Neural progenitor cell (in vitro differentiated cells): ENCODE data around the gene IL6ST. TPM values are rescaled to one million over a fixed set of nuclear protein-coding genes. Genes with fewer than 3 reads are reported as not detected.
"Not testable (repeated sequence)": the region's sequence is repeated elsewhere in the genome, so short reads cannot be mapped to it uniquely, and the experiment has no call there.

ENCODE experiments used
- DNase-seq: peaks from one replicate; pipeline ENCODE4 v3.0.0-alpha.2; 2016; ENCODE audit warnings: low spot score
- H2AFZ ChIP-seq: fragments of 200-600 bp; sonication (generic); replicated peaks from 2 replicates; pipeline ENCODE4 v1.6.1; 2016; ENCODE audit warnings: antibody characterized with exemption
- H3F3A ChIP-seq: fragments of 200-600 bp; sonication (generic); 2 replicates; pipeline ENCODE4 v1.6.1; 2016; ENCODE audit warnings: antibody characterized with exemption, low read depth
- H3K27ac ChIP-seq: fragments of 200-600 bp; sonication (generic); 2 replicates; pipeline ENCODE4 v1.5.1; 2016; ENCODE audit warnings: mild to moderate bottlenecking
- H3K27me3 ChIP-seq: fragments of 200-600 bp; sonication (generic); 2 replicates; pipeline ENCODE4 v1.6.1; 2016; ENCODE audit warnings: mild to moderate bottlenecking, moderate library complexity
- H3K36me3 ChIP-seq: fragments of 200-600 bp; sonication (generic); 2 replicates; pipeline ENCODE4 v1.5.1; 2016
- H3K4me1 ChIP-seq: fragments of 200-600 bp; sonication (generic); 2 replicates; pipeline ENCODE4 v1.6.1; 2016; ENCODE audit warnings: mixed run types
- H3K4me2 ChIP-seq: fragments of 200-600 bp; sonication (generic); 2 replicates; pipeline ENCODE4 v1.6.1; 2016
- H3K4me3 ChIP-seq: fragments of 200-600 bp; sonication (generic); 2 replicates; pipeline ENCODE4 v1.5.1; 2016
- H3K79me2 ChIP-seq: fragments of 200-600 bp; sonication (generic); 2 replicates; pipeline ENCODE4 v1.6.1; 2016; ENCODE audit warnings: low read depth
- H3K9ac ChIP-seq: fragments of 200-600 bp; sonication (generic); 2 replicates; pipeline ENCODE4 v1.6.1; 2016
- H3K9me3 ChIP-seq: fragments of 200-600 bp; sonication (generic); 2 replicates; pipeline ENCODE4 v1.5.1; 2016; ENCODE audit warnings: low read depth
- H4K20me1 ChIP-seq: fragments of 200-600 bp; sonication (generic); 2 replicates; pipeline ENCODE4 v1.6.1; 2016; ENCODE audit warnings: low read depth
- H3K27ac Mint-ChIP-seq: 3 replicates; pipeline ENCODE4 v1.8.0; 2021; ENCODE audit warnings: mixed read lengths
- H3K27me3 Mint-ChIP-seq: 2 replicates; pipeline ENCODE4 v1.8.0; 2022; ENCODE audit warnings: low read depth, mild to moderate bottlenecking, inconsistent platforms, moderate library complexity, mixed read lengths; ENCODE audit not compliant: insufficient read depth
- H3K36me3 Mint-ChIP-seq: 3 replicates; pipeline ENCODE4 v1.8.0; 2021; ENCODE audit warnings: mixed read lengths
- H3K4me1 Mint-ChIP-seq: 3 replicates; pipeline ENCODE4 v1.8.0; 2021; ENCODE audit warnings: mixed read lengths
- H3K4me3 Mint-ChIP-seq: 3 replicates; pipeline ENCODE4 v1.8.0; 2021; ENCODE audit warnings: mild to moderate bottlenecking, moderate library complexity, mixed read lengths
- H3K9me3 Mint-ChIP-seq: 3 replicates; pipeline ENCODE4 v1.8.0; 2020; ENCODE audit warnings: mixed read lengths
- CTCF ChIP-seq: fragments of 200-600 bp; sonication (generic); IDR thresholded peaks from 2 replicates; pipeline ENCODE4 v1.5.1; 2017; ENCODE audit warnings: antibody characterized with exemption, mild to moderate bottlenecking
- EZH2 ChIP-seq: fragments of 200-600 bp; sonication (generic); IDR thresholded peaks from 2 replicates; pipeline ENCODE4 v1.6.1; 2017; ENCODE audit warnings: antibody characterized with exemption, mild to moderate bottlenecking, moderate library complexity
- EZH2phosphoT487 ChIP-seq: fragments of 200-600 bp; sonication (generic); IDR thresholded peaks from 2 replicates; pipeline ENCODE4 v1.6.1; 2017; ENCODE audit warnings: antibody characterized with exemption
- total RNA-seq: library from RNA; depleted of rRNA; stranded (reverse); fragments of >200 nt; gene quantifications from 2 replicates; pipeline ENCODE4 v1.2.3, GENCODE V29; 2015; ENCODE audit warnings: low replicate concordance

Gene IL6ST
- total RNA-seq, 1 donor from 2014 or later = 54.6 TPM

GRCh38 chr5:55989860-55990259, 4.9 kb downstream of the IL6ST start:
- H3K36me3 ChIP-seq = no peaks in the 10 kb centered on the region
- H3K79me2 ChIP-seq = peaks cover 24% of the 10 kb centered on the region
- DNase-seq = no peak
- H3K9me3 ChIP-seq = no peaks in the 10 kb centered on the region
- no peak overlapping the region for H2AFZ ChIP-seq
- H4K20me1 ChIP-seq = no peaks in the 10 kb centered on the region
- TF ChIP-seq CTCF = no peak
- no peak for TF ChIP-seq EZH2
- TF ChIP-seq EZH2phosphoT487 = no peak
- no peak overlapping the region for H3K9ac ChIP-seq
- H3K9me3 Mint-ChIP-seq = peaks cover 4% of the 10 kb centered on the region
- no peak overlapping the region for H3K27ac ChIP-seq
- H3K4me1 ChIP-seq = peaks cover 12% of the 10 kb centered on the region
- H3K27ac Mint-ChIP-seq = no peak overlapping the region
- no peaks in the 10 kb centered on the region for H3K27me3 ChIP-seq
- H3K4me2 ChIP-seq = no peak overlapping the region
- H3K4me3 ChIP-seq = no peak overlapping the region
- peaks cover 11% of the 10 kb centered on the region for H3F3A ChIP-seq
- peaks cover 13% of the 10 kb centered on the region for H3K4me1 Mint-ChIP-seq
- peaks cover 7% of the 10 kb centered on the region for H3K36me3 Mint-ChIP-seq
- peaks cover 2% of the 10 kb centered on the region for H3K27me3 Mint-ChIP-seq
- no peak overlapping the region for H3K4me3 Mint-ChIP-seq

GRCh38 chr5:55988979-55989638, 5.7 kb downstream of the IL6ST start:
- Histone ChIP-seq H4K20me1 (no peaks in the 10 kb centered on the region), H3K9me3 (no peaks in the 10 kb centered on the region), H3F3A (peaks cover 5% of the 10 kb centered on the region), H3K36me3 (no peaks in the 10 kb centered on the region), H3K9ac (no peak overlapping the region), H3K79me2 (peaks cover 24% of the 10 kb centered on the region), H3K27ac (no peak overlapping the region), H3K4me3 (no peak overlapping the region), H2AFZ (no peak overlapping the region), H3K4me1 (peaks cover 12% of the 10 kb centered on the region), H3K27me3 (no peaks in the 10 kb centered on the region), H3K4me2 (no peak overlapping the region)
- H3K4me1 Mint-ChIP-seq = peaks cover 13% of the 10 kb centered on the region
- no peak overlapping the region for H3K4me3 Mint-ChIP-seq
- peaks cover 7% of the 10 kb centered on the region for H3K36me3 Mint-ChIP-seq
- H3K9me3 Mint-ChIP-seq = peaks cover 4% of the 10 kb centered on the region
- no peak for DNase-seq
- no peak overlapping the region for H3K27ac Mint-ChIP-seq
- TF ChIP-seq EZH2 (no peak), CTCF (no peak)
- H3K27me3 Mint-ChIP-seq = peaks cover 2% of the 10 kb centered on the region

GRCh38 chr5:55988428-55988827, 6.3 kb downstream of the IL6ST start:
- not testable (repeated sequence) for H3K4me1 Mint-ChIP-seq, H3K4me3 Mint-ChIP-seq, H3K27ac ChIP-seq, H3K36me3 ChIP-seq, H3K4me3 ChIP-seq, H3K9ac ChIP-seq, H3F3A ChIP-seq, H3K27ac Mint-ChIP-seq, H3K9me3 ChIP-seq, DNase-seq, H3K9me3 Mint-ChIP-seq, H3K27me3 Mint-ChIP-seq, H4K20me1 ChIP-seq, H3K4me1 ChIP-seq, H3K4me2 ChIP-seq, H3K27me3 ChIP-seq, H3K36me3 Mint-ChIP-seq, H2AFZ ChIP-seq
- peaks cover 21% of the 10 kb centered on the region for H3K79me2 ChIP-seq

- no peak overlapping the region for H3K27ac Mint-ChIP-seq
- no peak overlapping the region for H2AFZ ChIP-seq
- TF ChIP-seq CTCF = no peak
- no peak for TF ChIP-seq EZH2
- no peak for TF ChIP-seq EZH2phosphoT487
- H3K4me2 ChIP-seq = no peak overlapping the region
- H3K79me2 ChIP-seq = peaks cover 12% of the 10 kb centered on the region
- H3K4me3 ChIP-seq = no peak overlapping the region
- H3K4me3 Mint-ChIP-seq = no peak overlapping the region
- H3K36me3 Mint-ChIP-seq = peaks cover 7% of the 10 kb centered on the region
- H3F3A ChIP-seq = no peaks in the 10 kb centered on the region
- peaks cover 4% of the 10 kb centered on the region for H3K9me3 Mint-ChIP-seq
- no peak overlapping the region for H3K9ac ChIP-seq
- DNase-seq = no peak
- H3K4me1 Mint-ChIP-seq = no peaks in the 10 kb centered on the region
- no peaks in the 10 kb centered on the region for H3K4me1 ChIP-seq
- no peaks in the 10 kb centered on the region for H3K9me3 ChIP-seq
- H4K20me1 ChIP-seq = no peaks in the 10 kb centered on the region
- H3K27me3 ChIP-seq = no peaks in the 10 kb centered on the region
- peaks cover 2% of the 10 kb centered on the region for H3K27me3 Mint-ChIP-seq
- H3K27ac ChIP-seq = no peak overlapping the region
- H3K36me3 ChIP-seq = no peaks in the 10 kb centered on the region
Measured at GRCh38 chr5:55986931-55987330, 7.8 kb downstream of the IL6ST start.
